GM12875 (cell line): ENCODE data around the gene SFXN3.
A peak's percentile ranks its signal among the peaks of the same experiment; 100 is the strongest.

Experiments
- H3K4me3 ChIP-seq: one replicate; pipeline ENCODE4 v1.5.1; 2011; ENCODE audit warnings: low read depth, low read length, control low read depth
- CTCF ChIP-seq: IDR thresholded peaks from 2 replicates; pipeline ENCODE4 v1.5.1; 2011; ENCODE audit warnings: low read depth, mild to moderate bottlenecking, control low read depth, inconsistent platforms, low read length, moderate library complexity, borderline replicate concordance; ENCODE audit not compliant: insufficient read depth

Gene SFXN3

GRCh38 chr10:101053516-101053915, 22.5 kb downstream of the SFXN3 start:
- no peak for TF ChIP-seq CTCF
- no peak overlapping the region for H3K4me3 ChIP-seq

- no peak for TF ChIP-seq CTCF
- no peak overlapping the region for H3K4me3 ChIP-seq
These were observed 23.3 kb downstream of the SFXN3 start for GRCh38 chr10:101054351-101054750.

- TF ChIP-seq CTCF = no peak
- H3K4me3 ChIP-seq = no peak overlapping the region
These were observed 23.8 kb downstream of the SFXN3 start for GRCh38 chr10:101054876-101055275.

GRCh38 chr10:101055411-101055810, 24.4 kb downstream of the SFXN3 start:
- no peak overlapping the region for H3K4me3 ChIP-seq
- TF ChIP-seq CTCF = peak; percentile 44; the same call in 1 of the 2 replicates

GRCh38 chr10:101056365-101057151, 25.5 kb downstream of the SFXN3 start:
- no peak overlapping the region for H3K4me3 ChIP-seq
- TF ChIP-seq CTCF = no peak

- peak; percentile 79 for TF ChIP-seq CTCF
- peak overlapping the region; percentile 84 for H3K4me3 ChIP-seq
These were observed 29.3 kb downstream of the SFXN3 start for GRCh38 chr10:101060036-101060950.
